HepG2 (cell line): Measurements from ENCODE around the gene MEPCE. TPM values are rescaled to one million over a fixed set of nuclear protein-coding genes. Genes with fewer than 3 reads are reported as not detected.

ENCODE experiments used
- AKAP8 ChIP-seq: sonication (generic); formaldehyde crosslinking; IDR thresholded peaks from 2 replicates; pipeline ENCODE4 v1.5.1; 2020; ENCODE audit warnings: mild to moderate bottlenecking, missing genetic modification reagents
- ATF1 ChIP-seq: IDR thresholded peaks from 2 replicates; pipeline ENCODE4 v1.6.1; 2016; ENCODE audit warnings: mild to moderate bottlenecking, control low read depth
- ATRX ChIP-seq: sonication (generic); formaldehyde crosslinking; IDR thresholded peaks from 2 replicates; pipeline ENCODE4 v1.4.0; 2020; ENCODE audit warnings: missing genetic modification reagents, borderline replicate concordance
- FOXA3 ChIP-seq: IDR thresholded peaks from 2 replicates; pipeline ENCODE4 v1.6.1; 2016; ENCODE audit warnings: missing genetic modification reagents, missing compliant biosample characterization
- FOXK1 ChIP-seq: sonication (generic); formaldehyde crosslinking; IDR thresholded peaks from 2 replicates; pipeline ENCODE4 v1.4.0; 2020; ENCODE audit warnings: low read depth, missing genetic modification reagents, borderline replicate concordance
- FOXK2 ChIP-seq: fragments of 450-650 bp; IDR thresholded peaks from 2 replicates; pipeline ENCODE4 v1.6.1; 2016
- HES4 ChIP-seq: sonication (generic); formaldehyde crosslinking; IDR thresholded peaks from 2 replicates; pipeline ENCODE4 v1.9.0; 2021; ENCODE audit warnings: mild to moderate bottlenecking, missing genetic modification reagents, borderline replicate concordance
- KDM6A ChIP-seq: IDR thresholded peaks from 2 replicates; pipeline ENCODE4 v1.6.1; 2016; ENCODE audit warnings: low read depth
- NCOR1 ChIP-seq: fragments of 200-600 bp; sonication (generic); IDR thresholded peaks from 2 replicates; pipeline ENCODE4 v1.7.0; 2017; ENCODE audit warnings: antibody characterized with exemption, low read length, borderline replicate concordance
- NONO ChIP-seq, 2 experiments: fragments of 450-650 bp in 1 of 2; sonication (generic) in 1 of 2; formaldehyde crosslinking in 1 of 2; IDR thresholded peaks in 1 of 2; conservative IDR thresholded peaks in 1 of 2; 2 replicates each; pipeline versions ENCODE4 v1.6.1 to v1.8.0; 2017 to 2022; ENCODE audit warnings: mild to moderate bottlenecking in 1 of 2, missing genetic modification reagents in 1 of 2, moderate library complexity in 1 of 2
- NR2C2 ChIP-seq: sonication (generic); formaldehyde crosslinking; IDR thresholded peaks from 2 replicates; pipeline ENCODE4 v1.4.0; 2020; ENCODE audit warnings: missing genetic modification reagents, mild to moderate bottlenecking, moderate library complexity, borderline replicate concordance
- POLR2G ChIP-seq: fragments of 200-400 bp; formaldehyde crosslinking; IDR thresholded peaks from 2 replicates; pipeline ENCODE4 v1.6.1; 2018; ENCODE audit warnings: mild to moderate bottlenecking, low read depth, low read length, moderate library complexity
- RBFOX2 ChIP-seq: fragments of 200-400 bp; formaldehyde crosslinking; IDR thresholded peaks from 2 replicates; pipeline ENCODE4 v1.6.1; 2017; ENCODE audit warnings: low read depth, mild to moderate bottlenecking, low read length
- RORA ChIP-seq: sonication (generic); formaldehyde crosslinking; IDR thresholded peaks from 2 replicates; pipeline ENCODE4 v1.5.0; 2020; ENCODE audit warnings: mild to moderate bottlenecking, missing genetic modification reagents, moderate library complexity
- SAP130 ChIP-seq: IDR thresholded peaks from 2 replicates; pipeline ENCODE4 v1.6.1; 2016; ENCODE audit warnings: low read depth
- SIN3B ChIP-seq: fragments of 150-350 bp; IDR thresholded peaks from 2 replicates; pipeline ENCODE4 v1.6.1; 2014; ENCODE audit warnings: low read length
- SIX4 ChIP-seq: sonication (generic); formaldehyde crosslinking; IDR thresholded peaks from 2 replicates; pipeline ENCODE4 v1.4.0; 2020; ENCODE audit warnings: missing genetic modification reagents
- SRSF4 ChIP-seq: fragments of 200-400 bp; formaldehyde crosslinking; IDR thresholded peaks from one replicate; pipeline ENCODE4 v1.6.1; 2018; ENCODE audit warnings: mild to moderate bottlenecking, low read depth, low read length, moderate library complexity; ENCODE audit not compliant: poor library complexity, severe bottlenecking
- TCF12 ChIP-seq, 2 experiments: fragments of 450-650 bp in 1 of 2; sonication (generic) in 1 of 2; formaldehyde crosslinking in 1 of 2; IDR thresholded peaks; 2 replicates each; pipeline versions ENCODE4 v1.6.1 to v1.8.0; 2017 to 2022; ENCODE audit warnings: antibody characterized with exemption in 1 of 2, mild to moderate bottlenecking in 1 of 2, missing genetic modification reagents in 1 of 2, moderate library complexity in 1 of 2
- TOE1 ChIP-seq: sonication (generic); formaldehyde crosslinking; IDR thresholded peaks from 2 replicates; pipeline ENCODE4 v1.4.0; 2020; ENCODE audit warnings: mild to moderate bottlenecking, missing genetic modification reagents
- ZBTB42 ChIP-seq: sonication (generic); formaldehyde crosslinking; IDR thresholded peaks from 2 replicates; pipeline ENCODE4 v1.5.0; 2020; ENCODE audit warnings: mild to moderate bottlenecking, missing genetic modification reagents
- ZBTB7A ChIP-seq: sonication (generic); formaldehyde crosslinking; IDR thresholded peaks from 2 replicates; pipeline ENCODE4 v1.8.0; 2022; ENCODE audit warnings: mild to moderate bottlenecking, missing genetic modification reagents
- ZNF552 ChIP-seq: sonication (generic); formaldehyde crosslinking; IDR thresholded peaks from 2 replicates; pipeline ENCODE4 v1.9.0; 2022; ENCODE audit warnings: missing genetic modification reagents, mild to moderate bottlenecking, borderline replicate concordance
- ZNF652 ChIP-seq: IDR thresholded peaks from 2 replicates; pipeline ENCODE4 v1.6.1; 2016; ENCODE audit warnings: low read depth, borderline replicate concordance
- ZNF720 ChIP-seq: sonication (generic); formaldehyde crosslinking; IDR thresholded peaks from 2 replicates; pipeline ENCODE4 v1.4.0; 2020; ENCODE audit warnings: missing genetic modification reagents
- ZNF776 ChIP-seq: sonication (generic); formaldehyde crosslinking; IDR thresholded peaks from 2 replicates; pipeline ENCODE4 v1.4.0; 2020; ENCODE audit warnings: mild to moderate bottlenecking, missing genetic modification reagents
- ZNF816 ChIP-seq: sonication (generic); formaldehyde crosslinking; IDR thresholded peaks from 2 replicates; pipeline ENCODE4 v1.8.0; 2022; ENCODE audit warnings: missing genetic modification reagents, mild to moderate bottlenecking, borderline replicate concordance
- polyA plus RNA-seq, 8 experiments: library from polyadenylated mRNA; depleted of rRNA in 3 of 8; stranded (reverse) in 7 of 8; unstranded in 1 of 8; fragments of >200 nt; fragmentation: Illumina TruSeq in 4 of 8; extraction: Trizol in 4 of 8; gene quantifications; 2 replicates each; pipeline versions ENCODE4 v1.2.1 to v1.2.3, GENCODE V29; 2011 to 2016; ENCODE audit warnings: low read depth in 4 of 8, missing spikeins in 1 of 8, mixed read lengths in 1 of 8; ENCODE audit not compliant: insufficient read depth in 1 of 8
- total RNA-seq, 5 experiments: library from RNA; depleted of rRNA; stranded (reverse); fragments of >200 nt; fragmentation: Illumina TruSeq; extraction: Trizol; gene quantifications; 2 replicates each; pipeline ENCODE4 v1.2.3, GENCODE V29; 2016; ENCODE audit warnings: low read depth in 1 of 5
- TF ChIP-seq, protein P1 (sequence below): sonication (generic); formaldehyde crosslinking; IDR thresholded peaks from 2 replicates; pipeline ENCODE4 v1.4.0; 2020; ENCODE audit warnings: mild to moderate bottlenecking, missing genetic modification reagents
- TF ChIP-seq, protein P2 (sequence below): sonication (generic); formaldehyde crosslinking; IDR thresholded peaks from 2 replicates; pipeline ENCODE4 v1.5.0; 2020; ENCODE audit warnings: missing genetic modification reagents
- TF ChIP-seq, protein P3 (sequence below): IDR thresholded peaks from 2 replicates; pipeline ENCODE4 v1.6.1; 2016; ENCODE audit warnings: mild to moderate bottlenecking, missing biosample characterization, missing genetic modification reagents

The MEPCE gene
- total and polyA plus RNA-seq, 2 of the 13 experiments (the other 11 are each of a cell fraction or from before 2014, with no cell fraction given): 12.3 to 26.0 TPM

DNA sequence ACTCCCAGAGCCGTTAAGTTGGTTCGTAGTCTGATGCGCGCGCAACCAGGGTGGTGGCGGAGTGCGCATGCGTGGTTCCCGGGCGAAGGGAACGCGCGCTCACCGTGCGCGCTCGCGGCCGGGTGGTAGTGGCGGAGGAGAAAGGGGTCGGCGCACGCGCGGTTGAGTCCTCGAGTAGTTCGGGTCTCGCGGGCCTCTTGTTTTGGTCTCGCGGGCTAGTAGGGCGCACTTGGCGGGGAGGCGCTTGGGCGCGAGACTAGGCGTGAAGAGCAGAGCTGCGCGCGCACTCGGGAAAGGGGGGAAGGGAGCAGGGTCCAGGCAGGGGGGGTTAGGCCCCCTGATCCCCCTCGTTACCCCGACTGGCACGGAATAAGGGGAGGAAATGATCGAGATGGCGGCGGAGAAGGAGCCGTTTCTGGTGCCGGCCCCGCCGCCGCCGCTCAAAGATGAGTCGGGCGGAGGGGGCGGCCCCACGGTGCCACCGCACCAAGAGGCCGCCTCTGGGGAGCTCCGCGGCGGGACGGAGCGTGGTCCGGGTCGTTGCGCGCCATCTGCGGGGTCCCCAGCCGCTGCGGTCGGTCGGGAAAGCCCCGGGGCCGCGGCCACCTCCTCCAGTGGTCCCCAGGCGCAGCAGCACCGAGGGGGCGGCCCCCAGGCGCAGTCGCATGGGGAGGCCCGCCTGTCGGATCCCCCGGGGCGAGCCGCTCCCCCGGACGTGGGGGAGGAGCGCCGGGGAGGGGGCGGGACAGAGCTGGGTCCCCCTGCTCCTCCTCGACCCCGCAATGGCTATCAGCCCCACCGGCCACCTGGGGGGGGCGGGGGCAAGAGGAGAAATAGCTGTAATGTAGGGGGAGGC lies at the start of gene MEPCE (continued):
- TF ChIP-seq ATRX (CRISPR knock-in tag) (no peak), ZBTB7A (CRISPR knock-in tag) (no peak; the same call in 1 of the 2 replicates), ATF1 (CRISPR knock-in tag) (no peak), ZNF776 (peak; percentile 58; the same call in 1 of the 2 replicates), SIN3B (no peak), SRSF4 (peak; percentile 63), NR2C2 (CRISPR knock-in tag) (no peak), ZNF816 (CRISPR knock-in tag) (no peak), FOXA3 (CRISPR knock-in tag) (0 out of 2 replicates have a peak, but pooled peaks have one; percentile 12), HES4 (CRISPR knock-in tag) (peak; percentile 61; the same call in 1 of the 2 replicates), ZNF720 (CRISPR knock-in tag) (no peak), FOXK1 (CRISPR knock-in tag) (0 out of 2 replicates have a peak, but pooled peaks have one; percentile 11), KDM6A (CRISPR knock-in tag) (no peak), RBFOX2 (peak; percentile 95), ZNF652 (CRISPR knock-in tag) (no peak), SIX4 (CRISPR knock-in tag) (no peak), ZNF552 (CRISPR knock-in tag) (0 out of 2 replicates have a peak, but pooled peaks have one; percentile 42), TCF12 (IDR thresholded peaks at IDR 0.05) (no peak), TCF12 (CRISPR knock-in tag; IDR thresholded peaks at IDR 0.05) (0 out of 2 replicates have a peak, but pooled peaks have one; percentile 65), FOXK2 (0 out of 2 replicates have a peak, but pooled peaks have one; percentile 23), POLR2G (peak; percentile 54), NONO (IDR thresholded peaks at IDR 0.05) (no peak), NONO (CRISPR knock-in tag; conservative IDR thresholded peaks at IDR 0.05) (no peak; the same call in 1 of the 2 replicates), TOE1 (CRISPR knock-in tag) (no peak), RORA (CRISPR knock-in tag) (no peak), NCOR1 (peak; percentile 62), ZBTB42 (CRISPR knock-in tag) (peak; percentile 25; the same call in 1 of the 2 replicates), SAP130 (CRISPR knock-in tag) (peak; percentile 55), AKAP8 (peak; percentile 70; the same call in 1 of the 2 replicates)
- TF ChIP-seq, protein P1, sequence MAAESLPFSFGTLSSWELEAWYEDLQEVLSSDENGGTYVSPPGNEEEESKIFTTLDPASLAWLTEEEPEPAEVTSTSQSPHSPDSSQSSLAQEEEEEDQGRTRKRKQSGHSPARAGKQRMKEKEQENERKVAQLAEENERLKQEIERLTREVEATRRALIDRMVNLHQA (CRISPR knock-in tag): no peak
- TF ChIP-seq, protein P2, sequence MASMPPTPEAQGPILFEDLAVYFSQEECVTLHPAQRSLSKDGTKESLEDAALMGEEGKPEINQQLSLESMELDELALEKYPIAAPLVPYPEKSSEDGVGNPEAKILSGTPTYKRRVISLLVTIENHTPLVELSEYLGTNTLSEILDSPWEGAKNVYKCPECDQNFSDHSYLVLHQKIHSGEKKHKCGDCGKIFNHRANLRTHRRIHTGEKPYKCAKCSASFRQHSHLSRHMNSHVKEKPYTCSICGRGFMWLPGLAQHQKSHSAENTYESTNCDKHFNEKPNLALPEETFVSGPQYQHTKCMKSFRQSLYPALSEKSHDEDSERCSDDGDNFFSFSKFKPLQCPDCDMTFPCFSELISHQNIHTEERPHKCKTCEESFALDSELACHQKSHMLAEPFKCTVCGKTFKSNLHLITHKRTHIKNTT (CRISPR knock-in tag): no peak
- TF ChIP-seq, protein P3, sequence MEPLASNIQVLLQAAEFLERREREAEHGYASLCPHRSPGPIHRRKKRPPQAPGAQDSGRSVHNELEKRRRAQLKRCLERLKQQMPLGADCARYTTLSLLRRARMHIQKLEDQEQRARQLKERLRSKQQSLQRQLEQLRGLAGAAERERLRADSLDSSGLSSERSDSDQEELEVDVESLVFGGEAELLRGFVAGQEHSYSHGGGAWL (CRISPR knock-in tag): no peak
